Muscle of leg (tissue), 11 donors: ENCODE measurements around the gene NPAS2. TPM values are rescaled to one million over a fixed set of nuclear protein-coding genes. Genes with fewer than 3 reads are reported as not detected.

ENCODE experiments used
- DNase-seq: peaks from one replicate; pipeline ENCODE4 v3.0.0; 2013
- H3K27ac ChIP-seq: one replicate; pipeline ENCODE4 v1.5.1; 2013; ENCODE audit warnings: mild to moderate bottlenecking, low read length, control low read depth
- H3K27me3 ChIP-seq: one replicate; pipeline ENCODE4 v1.6.1; 2013; ENCODE audit warnings: low read length; ENCODE audit not compliant: control insufficient read depth, insufficient read depth
- H3K36me3 ChIP-seq: one replicate; pipeline ENCODE4 v1.6.1; 2013; ENCODE audit warnings: low read length; ENCODE audit not compliant: control insufficient read depth, insufficient read depth
- H3K4me1 ChIP-seq: one replicate; pipeline ENCODE4 v1.6.1; 2013; ENCODE audit warnings: low read length; ENCODE audit not compliant: control insufficient read depth, insufficient read depth
- H3K4me3 ChIP-seq: one replicate; pipeline ENCODE4 v1.5.1; 2013; ENCODE audit warnings: low read length, control low read depth
- H3K9me3 ChIP-seq: replicated peaks from 2 replicates; pipeline ENCODE4 v1.6.1; 2013; ENCODE audit warnings: low read depth, low read length; ENCODE audit not compliant: control insufficient read depth
- WGBS: methylation state at CpG from one replicate; pipeline ENCODE4 v1.1.5; 2013; ENCODE audit warnings: missing lambda C conversion rate; ENCODE audit not compliant: insufficient coverage; 5-methylcytosine and 5-hydroxymethylcytosine counted together
- polyA plus RNA-seq, 8 donors: library from polyadenylated mRNA; unstranded; fragments of 120-200 nt; gene quantifications; one replicate each; pipeline versions ENCODE4 v1.2.1 to v1.2.3, GENCODE V29; 2013; ENCODE audit warnings: inconsistent platforms in 1 of 8, low replicate concordance in 1 of 8; ENCODE audit not compliant: insufficient read length in 8 of 8, insufficient read depth in 1 of 8
- total RNA-seq: library from RNA; stranded (reverse); fragments of 120-200 nt; gene quantifications from one replicate; pipeline ENCODE4 v1.2.4, GENCODE V29; 2013

The NPAS2 gene
- total and polyA plus RNA-seq, 9 donors, result 2.9 to 18.5 (median 8.9) TPM

DNA sequence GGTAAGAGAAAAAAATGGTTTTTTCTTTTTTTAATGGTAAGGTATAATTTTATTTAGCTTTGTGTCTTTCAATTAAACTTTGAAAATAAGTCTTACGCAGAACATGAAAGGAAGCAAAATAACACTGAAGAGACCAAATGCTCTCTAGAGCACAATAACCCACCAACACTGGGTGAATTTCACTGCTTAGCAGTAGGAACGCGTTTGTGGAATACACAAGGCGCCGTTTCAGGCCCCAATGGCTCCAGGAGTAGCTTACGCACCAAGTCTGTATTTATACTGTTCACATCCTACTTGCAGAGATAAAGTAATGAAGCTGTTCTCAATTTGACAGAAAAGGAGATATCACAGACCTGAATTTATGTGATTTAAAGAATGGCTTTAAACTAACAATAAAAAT, 205.6 kb downstream of the NPAS2 start:
- no CpG with 5 or more reads among the region's 6 CpGs for WGBS
- Histone ChIP-seq H3K4me1 (no peaks in the 10 kb centered on the region), H3K27me3 (no peaks in the 10 kb centered on the region), H3K4me3 (no peak overlapping the region), H3K36me3 (peaks cover 37% of the 10 kb centered on the region), H3K27ac (no peak overlapping the region), H3K9me3 (no peaks in the 10 kb centered on the region)
- DNase-seq, result no peak

DNA sequence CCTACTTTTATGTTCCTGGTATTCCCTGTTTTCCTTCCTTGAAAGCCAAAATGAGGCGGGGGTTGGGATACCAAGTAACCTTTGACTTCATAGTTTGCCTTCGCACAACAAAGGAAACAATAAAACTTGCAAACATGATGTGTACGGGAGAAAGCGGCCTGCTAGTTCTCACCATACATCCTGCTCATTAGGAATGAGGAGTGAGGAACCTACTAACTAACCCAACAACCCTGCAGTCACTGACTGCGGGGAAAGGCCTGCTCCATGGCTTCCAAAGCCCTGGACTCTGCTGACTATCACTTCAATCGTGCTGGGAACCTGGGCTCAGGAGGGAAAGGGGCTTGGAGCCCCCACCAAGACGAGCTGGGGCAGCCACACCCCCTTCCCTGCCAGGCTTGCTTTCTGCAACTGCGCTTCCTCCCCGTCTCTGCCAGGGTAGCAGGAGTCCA, 206.3 kb downstream of the NPAS2 start:
- WGBS, result 7% methylated on average over 2 of the region's 9 CpGs
- DNase-seq, result no peak
- peaks cover 32% of the 10 kb centered on the region for H3K36me3 ChIP-seq

DNA sequence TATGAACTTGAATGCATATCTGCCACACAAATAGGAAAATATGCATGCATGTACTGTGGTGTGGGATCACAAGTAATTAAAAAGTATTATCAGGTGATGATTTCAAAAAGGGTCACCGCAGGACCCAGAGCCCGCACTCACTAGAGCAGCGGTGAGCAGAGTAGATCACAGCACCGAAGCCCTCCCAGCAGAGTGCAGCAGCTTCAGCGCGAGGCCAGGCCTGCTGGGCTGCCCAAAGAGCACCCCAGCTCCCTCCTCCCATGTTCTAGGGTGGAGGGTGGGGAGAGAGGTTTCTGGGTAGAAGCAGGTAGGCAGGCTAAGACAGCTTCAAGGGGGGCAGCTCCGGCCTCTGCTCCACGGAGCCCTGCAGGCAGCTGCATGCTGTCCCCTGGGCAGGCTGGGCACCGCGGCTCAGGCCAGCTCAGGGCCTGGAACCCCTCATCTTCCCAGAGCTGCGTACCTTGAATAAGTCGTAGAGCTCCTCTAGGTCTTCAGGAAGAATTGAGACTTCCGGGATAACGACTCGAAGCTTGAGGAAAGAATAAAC, 207.1 kb downstream of the NPAS2 start:
- WGBS, result 84% methylated on average over 15 of the region's 15 CpGs
- no peak for DNase-seq
- Histone ChIP-seq H3K4me3 (no peak overlapping the region), H3K27ac (no peak overlapping the region), H3K9me3 (no peaks in the 10 kb centered on the region), H3K36me3 (peaks cover 29% of the 10 kb centered on the region), H3K27me3 (no peaks in the 10 kb centered on the region), H3K4me1 (no peaks in the 10 kb centered on the region)

More for the DNA sequence above, 206.3 kb downstream of the NPAS2 start:
- no peak overlapping the region for H3K4me3 ChIP-seq
- no peaks in the 10 kb centered on the region for H3K9me3 ChIP-seq
- no peaks in the 10 kb centered on the region for H3K4me1 ChIP-seq
- no peaks in the 10 kb centered on the region for H3K27me3 ChIP-seq
- H3K27ac ChIP-seq, result no peak overlapping the region

DNA sequence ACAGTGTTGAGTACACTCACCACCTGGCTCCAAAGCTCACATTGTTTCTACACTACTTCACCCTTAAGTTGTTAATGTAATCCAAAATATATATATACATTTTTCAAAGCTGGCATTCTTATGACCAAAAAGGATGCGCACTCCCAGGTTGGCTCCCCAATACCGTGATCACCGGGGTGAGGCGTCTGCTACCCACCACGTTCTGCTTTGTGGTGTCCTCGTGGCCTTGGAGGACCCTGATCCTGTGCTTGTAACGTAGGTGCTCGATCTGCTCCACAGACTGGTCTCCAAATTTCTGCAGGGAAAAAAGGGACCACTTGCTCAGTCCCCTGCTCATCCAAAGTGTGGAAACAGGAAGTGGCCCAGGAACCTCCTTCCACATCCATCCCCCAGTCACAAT, 207.9 kb downstream of the NPAS2 start:
- no peaks in the 10 kb centered on the region for H3K4me1 ChIP-seq
- H3K27me3 ChIP-seq, result no peaks in the 10 kb centered on the region
- peaks cover 33% of the 10 kb centered on the region for H3K36me3 ChIP-seq
- H3K9me3 ChIP-seq, result no peaks in the 10 kb centered on the region
- H3K27ac ChIP-seq, result no peak overlapping the region
- DNase-seq, result no peak
- H3K4me3 ChIP-seq, result no peak overlapping the region
- 87% methylated on average over 7 of the region's 8 CpGs for WGBS

DNA sequence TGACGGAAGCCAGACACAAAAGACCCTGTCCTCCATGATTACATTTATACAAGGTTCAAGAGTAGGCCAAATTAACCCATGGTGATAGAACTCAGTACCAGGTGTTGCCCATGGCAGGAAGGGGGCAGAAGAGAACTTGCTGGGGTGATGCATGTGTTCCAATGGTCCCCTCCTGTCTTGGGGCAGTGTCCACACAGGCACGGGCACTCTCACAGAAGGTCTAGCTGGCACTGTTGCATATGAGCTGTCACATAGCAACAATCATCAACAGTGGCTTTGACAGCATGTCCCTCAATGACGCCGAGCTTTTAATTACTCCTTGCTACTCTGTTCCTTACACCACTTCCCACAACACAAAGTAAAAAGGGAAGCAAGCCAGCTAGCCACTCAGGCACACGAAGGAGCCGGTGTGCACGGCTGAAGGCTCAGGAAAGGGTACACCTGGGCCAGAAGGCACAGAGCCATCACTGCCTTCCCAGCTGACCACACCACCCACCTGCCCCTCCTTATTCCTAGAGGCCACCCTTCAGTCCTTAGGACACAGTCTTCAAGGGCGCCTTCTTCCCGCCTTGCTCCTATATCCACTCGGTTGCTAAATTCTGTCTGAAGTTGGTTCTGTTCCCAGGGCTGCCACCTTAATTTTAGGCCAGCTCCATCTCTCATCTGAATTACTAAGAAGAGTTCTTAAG, 211.1 kb downstream of the NPAS2 start:
- Histone ChIP-seq H3K4me1 (no peaks in the 10 kb centered on the region), H3K27me3 (no peaks in the 10 kb centered on the region), H3K4me3 (no peak overlapping the region), H3K36me3 (peaks cover 52% of the 10 kb centered on the region), H3K9me3 (no peaks in the 10 kb centered on the region), H3K27ac (no peak overlapping the region)
- WGBS, result 78% methylated on average over 8 of the region's 10 CpGs
- no peak for DNase-seq

DNA sequence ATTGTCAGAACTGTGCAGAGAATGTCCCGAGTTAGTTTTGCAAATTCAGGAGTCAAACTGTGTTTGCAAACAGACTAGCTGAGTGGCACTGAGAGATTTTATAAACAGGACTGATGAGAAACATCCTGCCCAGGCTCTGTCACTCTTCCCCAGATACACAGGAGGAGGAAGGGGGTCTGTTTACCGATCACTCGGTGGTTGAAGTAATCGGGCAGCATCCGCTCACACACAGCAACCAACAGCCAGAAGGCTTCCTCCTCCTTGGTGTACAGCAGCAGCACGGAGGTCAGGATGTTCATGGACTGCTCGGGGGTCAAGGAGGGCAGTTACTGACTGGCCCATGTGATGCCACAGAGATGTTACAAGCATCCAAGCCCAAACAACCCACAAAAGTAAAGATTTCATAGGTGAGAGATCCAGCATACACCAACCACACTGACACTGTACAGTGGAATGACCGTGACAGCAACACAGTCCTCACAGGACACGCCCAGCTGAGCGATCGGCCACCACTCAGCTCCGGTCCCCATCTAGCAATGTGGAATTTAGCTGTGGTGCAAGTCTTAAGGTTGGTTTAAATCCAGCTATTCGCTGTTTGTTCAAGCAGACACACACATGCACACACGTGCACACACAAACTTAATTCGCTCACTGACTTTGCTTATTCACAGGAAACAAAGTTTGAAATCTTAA, 212.3 kb downstream of the NPAS2 start:
- no peaks in the 10 kb centered on the region for H3K9me3 ChIP-seq
- no peak for DNase-seq

DNA sequence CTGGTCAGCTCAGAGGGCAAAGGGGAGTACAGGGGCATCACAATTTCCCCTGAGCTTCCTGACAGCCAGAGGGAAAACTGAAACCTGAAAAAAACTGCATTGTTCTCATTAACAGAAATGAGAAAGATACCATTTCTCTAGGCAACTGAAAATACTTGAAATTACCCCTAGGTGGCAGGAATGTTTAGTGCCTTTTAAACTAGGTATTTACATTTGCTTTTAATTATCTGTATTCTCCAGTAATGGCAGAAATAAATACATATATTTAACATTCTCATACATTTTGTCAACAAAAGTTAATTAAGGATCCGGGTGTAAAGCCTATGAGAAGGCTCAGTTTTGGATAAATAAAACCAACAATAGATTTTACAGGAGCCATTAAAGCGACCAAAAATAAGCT, 216.6 kb downstream of the NPAS2 start:
- Histone ChIP-seq H3K36me3 (peaks cover 64% of the 10 kb centered on the region), H3K4me3 (no peak overlapping the region), H3K27ac (no peak overlapping the region), H3K9me3 (no peaks in the 10 kb centered on the region), H3K27me3 (no peaks in the 10 kb centered on the region), H3K4me1 (no peaks in the 10 kb centered on the region)
- 100% methylated on average over 1 of the region's 2 CpGs for WGBS
- DNase-seq, result peak; percentile 49

More for the DNA sequence above, 212.3 kb downstream of the NPAS2 start:
- Histone ChIP-seq H3K4me1 (no peaks in the 10 kb centered on the region), H3K27ac (no peak overlapping the region), H3K27me3 (no peaks in the 10 kb centered on the region), H3K4me3 (no peak overlapping the region), H3K36me3 (peaks cover 51% of the 10 kb centered on the region)
- 81% methylated on average over 7 of the region's 15 CpGs for WGBS

DNA sequence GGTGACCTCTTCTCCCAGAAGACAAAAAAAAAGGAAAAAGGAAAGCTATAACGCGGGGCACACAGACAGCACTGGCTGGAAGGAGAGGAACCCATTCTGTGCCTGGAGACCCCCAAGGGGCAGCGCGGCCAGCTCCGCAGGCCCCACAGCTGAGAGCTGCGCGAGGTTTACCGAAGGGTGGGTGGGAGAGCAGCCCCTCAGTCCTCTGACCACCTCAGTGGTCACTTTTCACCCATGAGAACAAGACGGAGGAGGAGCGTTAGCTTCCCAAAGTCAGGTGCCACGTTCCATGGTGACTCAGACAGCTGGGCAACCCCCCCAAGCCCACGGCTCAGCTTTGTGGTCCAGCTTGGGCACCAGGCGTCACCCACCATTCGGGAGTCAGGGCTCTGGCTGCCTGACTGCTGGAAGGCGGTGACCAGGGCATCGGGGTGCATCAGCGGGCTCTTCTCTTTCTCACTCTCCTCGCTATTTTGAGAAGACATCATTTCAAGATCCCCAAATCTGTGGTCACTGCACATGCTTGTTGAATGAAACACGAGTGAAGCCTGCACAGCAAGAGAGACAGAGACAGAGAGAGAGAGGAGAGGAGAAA, 217.3 kb downstream of the NPAS2 start:
- 80% methylated on average over 10 of the region's 19 CpGs for WGBS
- DNase-seq, result no peak
- H3K4me3 ChIP-seq, result no peak overlapping the region
- H3K27ac ChIP-seq, result no peak overlapping the region
- no peaks in the 10 kb centered on the region for H3K9me3 ChIP-seq
- no peaks in the 10 kb centered on the region for H3K27me3 ChIP-seq
- peaks cover 60% of the 10 kb centered on the region for H3K36me3 ChIP-seq
- no peaks in the 10 kb centered on the region for H3K4me1 ChIP-seq

DNA sequence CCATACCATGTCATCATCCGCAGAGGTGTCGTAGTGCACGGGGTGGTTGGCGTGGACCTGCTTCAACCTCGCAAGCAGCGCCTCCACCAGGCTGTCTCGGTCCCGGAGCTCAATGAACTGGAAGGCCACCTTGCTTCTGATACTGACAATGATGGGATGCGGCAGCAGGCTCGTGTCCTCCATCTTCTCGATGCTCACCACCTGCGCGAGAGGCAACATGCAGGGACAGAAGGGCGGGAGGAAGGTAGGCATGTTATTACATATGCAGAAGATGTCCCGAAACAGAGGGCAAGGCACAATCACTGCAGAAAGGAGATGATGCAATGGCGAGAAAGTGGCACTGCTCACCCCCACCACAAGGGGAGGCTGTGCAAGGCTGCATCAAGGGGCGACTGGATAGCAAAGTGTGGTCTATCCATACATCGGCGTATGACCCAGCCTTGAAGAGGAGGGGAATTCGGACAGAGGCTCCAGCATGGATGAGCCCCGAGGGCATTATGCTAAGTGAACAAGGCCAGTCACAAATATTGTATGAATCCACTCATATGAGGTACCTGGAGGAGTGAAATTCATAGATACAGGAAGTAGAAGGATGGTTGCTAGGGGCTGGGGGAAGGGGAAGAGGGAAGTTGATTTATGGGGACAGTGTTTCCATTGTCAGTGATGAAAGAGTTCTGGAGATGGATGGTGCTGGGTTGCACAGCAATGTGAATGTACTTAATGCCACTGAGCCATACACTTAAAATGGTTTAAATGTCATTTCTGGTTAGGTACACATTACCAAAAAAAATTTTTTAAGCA, 218.7 kb downstream of the NPAS2 start:
- Histone ChIP-seq H3K4me1 (no peaks in the 10 kb centered on the region), H3K27me3 (no peaks in the 10 kb centered on the region), H3K9me3 (no peaks in the 10 kb centered on the region), H3K36me3 (peaks cover 50% of the 10 kb centered on the region), H3K4me3 (no peak overlapping the region), H3K27ac (no peak overlapping the region)
- WGBS, result 90% methylated on average over 18 of the region's 21 CpGs
- no peak for DNase-seq
